GM21390 (cell line): Measurements from ENCODE around the gene ACOT4.
"Not testable (repeated sequence)": the region's sequence is repeated elsewhere in the genome, so short reads cannot be mapped to it uniquely, and the experiment has no call there.

ENCODE experiments used
- ATAC-seq: cut with Tn5 transposase; IDR thresholded peaks from one replicate; pipeline ENCODE4 v1.9.1; 2021; ENCODE audit not compliant: unreplicated experiment

The ACOT4 gene

DNA sequence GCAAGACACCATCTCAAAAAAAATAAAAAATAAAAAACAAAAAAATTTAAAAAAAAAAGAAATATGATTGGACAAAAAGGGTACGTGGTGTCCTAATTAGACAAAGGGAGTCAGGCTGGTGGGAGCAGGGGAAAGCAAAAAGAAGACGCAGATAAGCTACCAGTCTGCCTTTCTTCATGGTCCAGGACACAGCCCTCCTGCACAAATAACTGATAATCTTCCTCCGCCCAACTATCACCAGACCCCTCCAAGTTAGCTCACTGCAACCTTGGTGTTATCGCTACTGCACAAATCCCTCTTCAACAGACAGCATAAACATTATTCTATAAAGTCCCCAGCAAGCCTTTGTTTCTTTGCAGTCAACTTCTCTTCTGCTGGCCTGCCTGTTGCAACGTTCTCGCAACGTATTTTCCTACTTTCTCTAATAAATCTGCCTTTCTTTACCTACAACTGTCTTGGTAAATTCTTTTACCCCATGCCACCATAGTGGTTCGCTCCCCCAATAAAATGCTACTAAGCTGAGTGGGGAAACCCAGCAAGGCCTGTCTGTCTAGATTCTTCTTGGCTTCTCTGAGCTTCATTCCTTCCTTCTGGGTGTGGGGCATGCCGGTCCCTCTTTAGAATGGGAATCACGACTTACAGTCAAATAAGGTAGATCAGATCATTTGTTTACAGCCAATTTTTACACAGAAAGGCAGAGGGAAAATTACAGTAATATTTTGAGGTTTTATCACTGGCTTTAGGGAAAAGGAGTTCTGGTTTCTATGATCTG lies 38.5 kb downstream of the ACOT4 start:
- ATAC-seq = no peak

DNA sequence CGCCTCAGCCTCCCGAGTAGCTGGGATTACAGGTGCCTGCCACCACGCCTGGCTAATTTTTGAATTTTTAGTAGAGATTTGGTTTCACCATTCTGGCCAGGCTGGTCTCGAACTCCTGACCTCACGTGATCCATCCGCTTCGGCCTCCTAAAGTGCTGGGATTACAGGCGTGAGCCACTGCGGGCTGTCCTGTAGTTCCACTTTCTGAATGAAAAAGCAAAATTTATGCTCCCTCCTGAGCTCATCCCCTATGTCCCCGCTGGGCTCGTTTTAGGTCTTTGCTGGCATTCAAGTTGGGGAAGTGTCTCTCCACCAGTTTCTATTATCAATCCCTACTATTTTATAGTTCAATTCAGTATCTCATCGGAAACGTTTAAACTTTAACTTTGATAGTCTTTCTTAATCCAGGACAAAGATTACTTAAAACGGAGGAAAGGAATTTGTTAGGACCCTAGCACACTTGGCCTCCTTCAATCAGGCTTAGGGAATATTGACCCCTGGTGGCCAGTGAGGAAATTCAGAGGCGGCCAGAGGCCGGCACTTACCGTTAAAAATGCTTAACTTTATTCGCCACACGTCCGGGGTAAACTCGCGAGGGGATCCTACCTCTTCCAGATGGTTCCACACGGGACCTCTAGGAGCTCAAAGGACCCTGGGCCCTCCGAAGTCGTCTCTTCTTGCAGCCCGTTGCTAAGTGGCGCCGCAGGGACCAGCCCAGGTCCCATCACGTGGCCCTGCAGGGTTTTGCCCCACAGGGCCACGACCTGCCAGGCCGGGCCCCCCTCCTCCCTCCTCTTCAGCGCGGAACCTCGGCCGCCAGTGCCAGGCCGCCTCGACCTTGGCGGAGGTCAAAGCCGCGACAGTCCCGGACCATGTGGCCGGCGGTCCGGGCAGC lies 41.7 kb downstream of the ACOT4 start:
- ATAC-seq = no peak

DNA sequence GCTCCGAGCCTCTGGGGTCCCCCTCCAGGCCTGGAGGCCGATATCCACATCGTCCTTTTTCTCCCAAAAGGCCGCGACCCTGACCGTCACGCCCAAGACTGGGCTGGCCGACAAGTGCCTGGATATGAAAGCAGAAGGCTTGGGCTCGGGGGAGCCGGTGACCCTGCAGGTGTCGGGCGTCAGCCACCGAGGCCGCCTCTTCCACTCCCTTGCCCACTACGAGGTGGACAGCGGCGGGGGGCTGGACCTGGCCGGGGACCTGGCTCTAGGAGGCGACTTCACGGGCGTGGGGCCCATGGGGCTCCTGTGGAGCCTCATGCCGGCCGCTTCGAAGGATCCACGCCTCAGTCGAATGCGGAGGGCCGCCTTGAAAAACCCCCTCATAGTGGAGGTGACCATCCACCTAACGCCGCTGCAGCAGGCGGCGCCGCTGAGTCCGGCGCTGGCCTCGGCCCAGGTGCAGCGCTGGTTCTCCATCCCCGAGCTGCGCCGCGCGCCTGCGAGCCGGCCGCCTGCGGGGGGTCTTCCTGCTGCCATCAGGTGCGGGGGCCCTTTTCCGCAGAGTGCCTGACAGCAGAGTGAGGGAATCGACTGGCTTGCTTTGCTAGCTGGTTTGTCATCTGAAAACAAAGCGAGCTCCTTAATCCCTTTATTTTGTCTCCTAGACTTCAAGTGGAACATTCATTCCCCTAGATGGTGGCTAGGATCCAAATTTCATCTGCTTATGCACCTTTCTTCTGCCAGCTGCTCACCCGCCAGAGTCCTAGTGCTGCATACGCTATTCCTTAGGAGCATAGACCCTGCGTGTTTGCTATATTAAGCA lies 42.5 kb downstream of the ACOT4 start:
- ATAC-seq = no peak

DNA sequence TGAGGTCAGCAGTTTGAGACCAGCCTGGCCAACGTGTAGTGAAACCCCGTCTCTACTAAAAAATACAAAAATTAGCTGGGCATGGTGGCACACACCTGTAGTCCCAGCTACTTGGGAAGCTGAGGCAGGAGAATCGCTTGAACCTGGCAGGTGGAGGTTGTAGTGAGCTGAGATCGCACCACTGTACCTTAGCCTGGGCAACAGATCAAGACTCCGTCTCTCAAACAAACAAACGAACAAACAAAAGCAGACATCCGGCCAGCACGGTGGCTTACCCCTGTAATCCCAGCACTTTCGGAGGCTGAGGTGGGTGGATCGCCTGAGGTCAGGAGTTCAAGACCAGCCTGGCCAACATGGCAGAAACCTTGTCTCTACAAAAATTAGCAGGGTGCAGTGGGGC lies 44.7 kb downstream of the ACOT4 start:
- not testable (repeated sequence) for ATAC-seq

DNA sequence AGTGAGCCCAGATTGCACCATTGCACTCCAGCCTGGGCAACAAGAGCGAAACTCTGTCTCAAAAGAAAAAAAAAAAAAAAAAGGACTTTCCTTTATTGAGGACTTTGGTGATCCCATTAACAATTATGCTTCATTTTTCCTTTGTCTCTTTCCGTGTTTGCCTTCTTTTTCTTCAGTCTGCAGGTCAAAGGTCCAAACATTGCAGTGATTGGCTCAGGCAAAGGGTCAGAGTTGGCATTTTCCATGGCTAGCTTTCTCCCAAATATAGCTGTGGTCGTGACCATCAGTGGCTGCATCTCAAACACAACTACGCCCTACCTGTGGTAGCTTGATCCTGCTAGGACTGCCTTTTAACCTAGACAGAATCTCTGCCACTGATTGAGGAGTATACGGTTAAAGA lies 46.2 kb downstream of the ACOT4 start:
- no peak for ATAC-seq

DNA sequence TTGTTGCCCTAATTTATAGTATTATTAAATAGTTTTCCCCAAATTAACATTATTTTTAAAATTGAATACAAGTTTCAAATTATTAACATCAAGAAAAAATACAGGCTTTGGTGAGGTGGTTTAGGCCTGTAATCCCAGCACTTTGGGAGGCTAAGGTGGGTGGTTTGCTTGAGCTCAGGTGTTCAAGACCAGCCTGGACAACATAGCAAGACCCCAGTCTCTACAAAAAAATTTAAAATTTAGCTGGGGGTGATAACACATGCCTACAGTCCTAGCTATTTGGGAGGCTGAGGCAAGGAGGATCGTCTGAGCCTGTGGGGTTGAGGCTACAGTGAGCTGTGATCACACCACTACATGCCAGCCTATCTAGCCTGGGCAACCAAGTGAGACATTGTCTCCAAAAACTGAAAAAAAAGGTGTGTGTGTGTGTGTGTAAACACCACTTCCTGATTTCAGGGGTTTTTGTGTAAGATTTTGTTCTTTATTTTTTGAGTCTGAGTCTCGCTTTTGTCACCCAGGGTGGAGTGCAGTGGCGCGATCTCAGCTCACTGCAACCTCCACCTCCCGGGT lies 49.2 kb downstream of the ACOT4 start:
- ATAC-seq = no peak

DNA sequence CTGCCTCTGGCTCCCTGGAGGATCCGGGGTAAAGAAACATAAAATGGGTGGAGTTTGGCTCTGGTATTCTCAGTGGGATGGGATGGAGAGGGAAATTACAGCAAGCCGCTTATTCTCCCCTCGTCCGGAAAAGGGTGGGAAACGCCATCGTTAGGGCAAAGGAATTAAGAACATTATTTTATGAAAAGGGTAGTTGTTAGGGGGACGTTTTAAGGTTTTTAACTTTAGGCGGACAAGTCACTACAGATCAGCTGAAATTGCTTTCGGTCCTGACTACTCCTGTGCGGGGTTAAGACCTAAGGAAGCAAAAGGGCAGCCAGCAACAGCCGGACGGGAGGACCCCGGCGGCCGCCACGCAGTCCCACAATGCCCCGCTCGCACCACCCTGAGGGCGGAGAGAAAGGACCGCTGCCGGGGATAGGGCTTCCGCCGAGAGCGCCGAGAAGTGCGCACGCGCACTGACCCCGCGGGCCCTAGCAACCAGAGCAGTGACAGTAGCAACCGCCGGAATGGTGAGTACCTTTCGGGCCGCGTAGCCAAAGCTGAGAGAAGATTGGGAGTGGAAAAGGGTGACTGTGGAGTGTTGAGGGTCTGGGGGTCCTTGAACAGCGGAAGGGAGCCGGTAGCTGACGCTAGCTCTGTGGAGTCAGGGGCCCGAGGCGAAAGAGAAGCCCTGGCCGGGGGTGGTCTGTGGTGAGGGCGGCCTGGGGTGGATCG lies 53.0 kb downstream of the ACOT4 start, which contains the start of gene DNAL1:
TSS of gene DNAL1 (plus strand) at position 456 of the 717 bp plus-strand sequence. CDS start at position 510, 54 bp downstream.
- peak; percentile 97 for ATAC-seq

DNA sequence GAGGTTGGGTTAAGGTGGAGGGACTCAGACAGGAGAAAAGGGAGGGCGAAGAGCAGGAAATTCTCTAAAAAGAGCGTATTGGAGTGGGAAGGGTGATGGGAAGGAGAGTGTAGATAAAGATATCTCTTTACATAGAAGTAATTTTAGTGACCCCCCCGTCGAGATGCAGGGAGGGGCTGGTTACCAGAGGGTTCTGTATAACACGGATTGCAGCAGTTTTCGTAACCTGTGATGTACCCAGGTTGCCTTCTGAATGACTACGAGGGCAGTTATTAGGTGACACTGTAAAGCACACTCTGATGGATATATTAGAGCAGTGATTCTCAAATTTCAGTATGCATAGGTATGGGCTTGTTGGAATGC lies 53.6 kb downstream of the ACOT4 start:
- no peak for ATAC-seq
